ENCODE results near the gene TPCN2. TPM values are rescaled to one million over a fixed set of nuclear protein-coding genes. Genes with fewer than 3 reads are reported as not detected.

TPCN2 gene
- total RNA-seq, 4 donors from 2014 or later = 1.4 to 4.1 (median 3.3) TPM

DNA sequence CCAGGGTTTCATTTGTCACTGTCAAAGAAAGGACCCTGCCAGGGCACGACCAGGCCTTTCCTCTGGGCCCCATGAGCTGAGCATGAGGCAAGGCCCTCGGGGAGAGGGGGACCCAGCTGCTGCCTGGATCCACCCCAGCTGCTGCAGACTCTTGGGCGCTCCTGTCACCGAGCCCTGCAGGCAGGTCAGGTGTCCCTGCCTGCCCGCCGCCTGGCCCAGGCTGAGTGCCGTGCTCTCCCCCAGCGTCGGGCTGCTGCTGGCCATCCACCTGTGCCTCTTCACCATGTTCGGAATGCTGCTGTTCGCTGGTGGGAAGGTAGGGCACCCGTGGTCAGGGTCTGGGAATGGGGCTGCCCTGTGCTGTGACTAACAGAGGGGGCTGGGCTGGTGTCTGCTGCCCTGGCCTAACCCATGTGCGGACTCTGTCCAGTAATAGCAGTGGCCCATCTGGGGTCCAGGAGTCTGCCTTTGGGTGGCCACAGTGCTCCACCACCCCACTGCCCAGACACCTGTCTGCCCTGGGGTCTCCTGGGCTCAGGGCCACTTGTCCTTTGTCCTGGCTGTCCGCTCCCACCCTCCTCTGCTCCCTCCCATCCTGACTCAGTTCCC, 15.0 kb downstream of the TPCN2 start:
- in situ Hi-C loops (cut with MboI; ENCODE audit: low sequenced_read_pairs in 4 of 4) (no loop called here), intact Hi-C loops (cut with DNase I; ENCODE audit: low total_unique reads) (no loop called here)
- no peak overlapping the region for H3K4me3 ChIP-seq
- H3K27ac ChIP-seq = no peak overlapping the region
- DNase-seq (no peak), ATAC-seq (no peak)
- no peaks in the 10 kb centered on the region for H3K9me3 ChIP-seq
- no peak for TF ChIP-seq POLR2A (IDR thresholded peaks at IDR 0.05)
- TF ChIP-seq, protein P1, sequence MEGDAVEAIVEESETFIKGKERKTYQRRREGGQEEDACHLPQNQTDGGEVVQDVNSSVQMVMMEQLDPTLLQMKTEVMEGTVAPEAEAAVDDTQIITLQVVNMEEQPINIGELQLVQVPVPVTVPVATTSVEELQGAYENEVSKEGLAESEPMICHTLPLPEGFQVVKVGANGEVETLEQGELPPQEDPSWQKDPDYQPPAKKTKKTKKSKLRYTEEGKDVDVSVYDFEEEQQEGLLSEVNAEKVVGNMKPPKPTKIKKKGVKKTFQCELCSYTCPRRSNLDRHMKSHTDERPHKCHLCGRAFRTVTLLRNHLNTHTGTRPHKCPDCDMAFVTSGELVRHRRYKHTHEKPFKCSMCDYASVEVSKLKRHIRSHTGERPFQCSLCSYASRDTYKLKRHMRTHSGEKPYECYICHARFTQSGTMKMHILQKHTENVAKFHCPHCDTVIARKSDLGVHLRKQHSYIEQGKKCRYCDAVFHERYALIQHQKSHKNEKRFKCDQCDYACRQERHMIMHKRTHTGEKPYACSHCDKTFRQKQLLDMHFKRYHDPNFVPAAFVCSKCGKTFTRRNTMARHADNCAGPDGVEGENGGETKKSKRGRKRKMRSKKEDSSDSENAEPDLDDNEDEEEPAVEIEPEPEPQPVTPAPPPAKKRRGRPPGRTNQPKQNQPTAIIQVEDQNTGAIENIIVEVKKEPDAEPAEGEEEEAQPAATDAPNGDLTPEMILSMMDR (IDR thresholded peaks at IDR 0.05 in 4 of 5, conservative IDR thresholded peaks at IDR 0.05 in 1 of 5) = no peak
- peaks cover 0 to 14% of the 10 kb centered on the region in 2 donors for H3K36me3 ChIP-seq
- H3K4me1 ChIP-seq = no peaks in the 10 kb centered on the region
- no peaks in the 10 kb centered on the region for H3K27me3 ChIP-seq

DNA sequence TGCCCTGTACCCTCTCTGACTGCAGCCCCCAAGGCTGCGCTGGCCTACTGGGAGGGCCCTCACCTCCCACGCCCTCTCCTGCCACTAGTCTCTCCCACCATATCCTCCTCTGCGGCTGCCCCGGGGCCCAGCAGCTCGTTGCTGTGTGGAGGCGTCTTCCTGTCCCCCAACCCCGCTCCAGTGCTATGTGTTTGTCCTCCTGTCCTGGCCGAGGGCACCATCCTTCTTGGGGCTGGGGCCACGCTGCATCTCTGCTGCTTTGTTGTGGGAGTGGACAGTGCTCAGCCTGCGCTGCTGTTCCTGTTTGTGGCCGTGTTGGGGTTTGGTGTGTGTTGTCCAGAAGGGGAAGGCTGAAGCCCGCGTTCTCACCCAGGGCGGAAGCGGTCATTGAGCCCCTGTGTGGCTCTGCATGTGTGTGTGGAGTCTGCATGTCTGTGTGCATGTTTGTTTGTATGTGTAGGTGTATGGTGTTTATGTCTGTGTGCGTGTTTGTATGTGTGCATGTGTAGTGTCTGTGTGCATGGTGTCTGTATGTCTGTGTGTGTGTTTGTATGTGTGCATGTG, 15.7 kb downstream of the TPCN2 start:
- in situ Hi-C loops (cut with MboI; ENCODE audit: low sequenced_read_pairs in 4 of 4) = no loop called here
- Histone ChIP-seq H3K27ac (no peak overlapping the region), H3K9me3 (no peaks in the 10 kb centered on the region), H3K27me3 (no peaks in the 10 kb centered on the region), H3K36me3 (peaks cover 0 to 14% of the 10 kb centered on the region in 2 donors), H3K4me3 (no peak overlapping the region), H3K4me1 (no peaks in the 10 kb centered on the region)
- no peak for TF ChIP-seq POLR2A (IDR thresholded peaks at IDR 0.05)
- TF ChIP-seq, protein P1 (IDR thresholded peaks at IDR 0.05 in 4 of 5, conservative IDR thresholded peaks at IDR 0.05 in 1 of 5) = no peak
- ATAC-seq = no peak
- DNase-seq = no peak
- intact Hi-C loops (cut with DNase I; ENCODE audit: low total_unique reads) = no loop called here

DNA sequence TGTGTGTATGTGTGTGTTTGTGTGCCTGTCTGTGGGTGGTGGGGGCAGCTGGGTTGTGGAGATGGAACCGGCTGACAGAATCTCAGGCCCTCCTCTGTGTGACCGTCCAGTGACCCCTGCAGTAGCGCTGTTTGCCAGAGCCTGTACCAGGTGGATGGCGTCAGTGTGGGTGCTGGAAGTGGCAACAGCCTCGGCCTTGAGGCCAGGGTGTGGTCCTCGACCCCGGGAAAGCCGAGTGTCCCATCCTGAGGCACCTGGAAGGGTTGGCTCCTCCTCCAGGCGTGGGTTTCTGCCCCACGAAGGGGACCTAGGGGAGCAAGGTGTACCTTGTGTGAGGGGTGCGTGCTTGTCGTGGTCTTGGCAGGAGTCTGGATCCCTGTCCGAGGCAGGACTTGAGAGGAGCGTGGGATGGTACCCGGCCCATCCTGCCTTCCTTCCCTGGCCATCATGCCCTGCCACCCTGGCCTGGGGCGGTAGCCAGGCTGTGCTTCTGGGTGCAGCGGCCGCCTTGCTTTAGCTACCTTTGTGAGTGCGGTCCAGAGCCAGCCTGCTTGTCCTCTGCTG, 16.5 kb downstream of the TPCN2 start:
- Histone ChIP-seq H3K4me1 (no peaks in the 10 kb centered on the region), H3K9me3 (no peaks in the 10 kb centered on the region), H3K27ac (no peak overlapping the region), H3K27me3 (no peaks in the 10 kb centered on the region), H3K4me3 (no peak overlapping the region), H3K36me3 (peaks cover 0 to 15% of the 10 kb centered on the region in 2 donors)
- DNase-seq (no peak), ATAC-seq (no peak)
- in situ Hi-C loops (cut with MboI; ENCODE audit: low sequenced_read_pairs in 4 of 4) = no loop called here
- intact Hi-C loops (cut with DNase I; ENCODE audit: low total_unique reads) = no loop called here
- no peak for TF ChIP-seq POLR2A (IDR thresholded peaks at IDR 0.05)
- TF ChIP-seq, protein P1 (IDR thresholded peaks at IDR 0.05 in 4 of 5, conservative IDR thresholded peaks at IDR 0.05 in 1 of 5) = no peak

DNA sequence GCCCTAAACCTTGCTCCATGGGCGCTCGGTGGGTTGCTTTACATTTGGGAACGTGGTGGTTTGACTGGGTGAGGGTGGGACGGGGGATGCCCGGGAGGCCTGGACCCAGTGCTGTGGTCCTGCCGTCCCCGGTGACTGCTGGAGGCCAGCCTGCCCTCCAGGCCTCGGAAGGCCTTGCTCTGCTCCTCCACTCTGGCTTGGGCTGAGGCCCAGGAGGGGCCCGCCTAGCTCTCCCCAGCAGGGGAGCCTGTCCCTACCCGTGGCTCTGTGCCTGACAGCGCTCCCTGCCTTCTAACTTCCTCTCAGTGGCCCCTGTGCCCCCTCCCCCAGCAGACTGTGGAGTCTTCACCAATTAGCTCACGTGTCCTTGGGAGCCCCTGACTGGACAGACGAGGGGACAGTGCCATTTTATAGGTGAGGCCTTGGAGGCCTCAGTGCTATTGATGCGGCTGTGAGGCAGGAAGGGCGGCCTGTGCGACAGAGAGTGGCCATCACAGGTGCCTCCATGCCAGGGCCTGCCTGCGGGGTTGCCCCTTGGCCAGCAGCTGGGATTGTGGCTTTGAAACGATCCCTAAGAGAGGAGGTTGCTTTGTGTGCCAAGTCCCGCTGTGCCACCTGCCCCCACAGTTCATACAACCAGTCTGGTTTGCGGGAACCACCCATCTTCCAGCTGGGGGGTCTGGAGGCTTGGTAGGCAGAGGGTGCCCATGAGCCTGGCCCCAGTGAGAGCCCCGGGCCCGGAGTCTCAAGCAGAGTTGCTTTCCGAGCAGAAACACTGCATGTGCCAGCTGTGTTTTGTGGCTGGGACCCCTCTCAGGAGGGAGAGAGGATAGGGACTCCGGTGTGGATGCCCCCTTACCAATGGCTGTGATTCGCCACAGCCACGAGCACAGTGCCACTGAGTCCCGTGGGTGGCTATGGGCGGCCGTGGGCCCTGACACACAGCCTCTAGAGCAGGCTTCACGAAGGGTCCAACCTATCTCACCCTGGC, 17.7 kb downstream of the TPCN2 start:
- no peaks in the 10 kb centered on the region for H3K4me1 ChIP-seq
- H3K4me3 ChIP-seq = no peak overlapping the region
- no peaks in the 10 kb centered on the region for H3K27me3 ChIP-seq
- intact Hi-C loops (cut with DNase I; ENCODE audit: low total_unique reads) = no loop called here
- in situ Hi-C loops (cut with MboI; ENCODE audit: low sequenced_read_pairs in 4 of 4) = no loop called here
- ATAC-seq (no peak), DNase-seq (no peak)
- TF ChIP-seq POLR2A (IDR thresholded peaks at IDR 0.05) = no peak
- TF ChIP-seq, protein P1 (IDR thresholded peaks at IDR 0.05 in 4 of 5, conservative IDR thresholded peaks at IDR 0.05 in 1 of 5) = no peak
- H3K36me3 ChIP-seq = peaks cover 0 to 19% of the 10 kb centered on the region in 2 donors
- H3K9me3 ChIP-seq = no peaks in the 10 kb centered on the region
- H3K27ac ChIP-seq = no peak overlapping the region

All from gastrocnemius medialis (tissue), 4 donors.